ENCODE data around the gene NKAIN2.

The NKAIN2 gene

GRCh38 chr6:123808556-123808955, 4.9 kb downstream of the NKAIN2 start:
- DNase-seq (ENCODE audit: low read depth), result no peak

- no peak for DNase-seq (ENCODE audit: low read depth)
These were observed 6.5 kb downstream of the NKAIN2 start for GRCh38 chr6:123810214-123810613.

- no peak for DNase-seq (ENCODE audit: low read depth)
These were observed 7.3 kb downstream of the NKAIN2 start for GRCh38 chr6:123810948-123811347.

GRCh38 chr6:123811378-123811777, 7.7 kb downstream of the NKAIN2 start:
- DNase-seq (ENCODE audit: low read depth), result no peak

GRCh38 chr6:123812621-123813020, 9.0 kb downstream of the NKAIN2 start:
- no peak for DNase-seq (ENCODE audit: low read depth)

GRCh38 chr6:123821112-123821511, 17.4 kb downstream of the NKAIN2 start:
- no peak for DNase-seq (ENCODE audit: low read depth)

- DNase-seq (ENCODE audit: low read depth), result no peak
These were observed 25.8 kb downstream of the NKAIN2 start for GRCh38 chr6:123829302-123829953.

GRCh38 chr6:123830120-123830519, 26.5 kb downstream of the NKAIN2 start:
- no peak for DNase-seq (ENCODE audit: low read depth)

GRCh38 chr6:123838505-123839234, 35.0 kb downstream of the NKAIN2 start:
- no peak for DNase-seq (ENCODE audit: low read depth)

GRCh38 chr6:123841067-123841896, 37.6 kb downstream of the NKAIN2 start:
- DNase-seq (ENCODE audit: low read depth), result no peak

- DNase-seq (ENCODE audit: low read depth), result no peak
These were observed 40.3 kb downstream of the NKAIN2 start for GRCh38 chr6:123844011-123844410.

- no peak for DNase-seq (ENCODE audit: low read depth)
These were observed 44.7 kb downstream of the NKAIN2 start for GRCh38 chr6:123848347-123848746.

- no peak for DNase-seq (ENCODE audit: low read depth)
These were observed 45.7 kb downstream of the NKAIN2 start for GRCh38 chr6:123849406-123849805.

- DNase-seq (ENCODE audit: low read depth), result no peak
These were observed 46.9 kb downstream of the NKAIN2 start for GRCh38 chr6:123850555-123850954.

- no peak for DNase-seq (ENCODE audit: low read depth)
These were observed 50.5 kb downstream of the NKAIN2 start for GRCh38 chr6:123854201-123854600.

GRCh38 chr6:123855506-123855905, 51.8 kb downstream of the NKAIN2 start:
- no peak for DNase-seq (ENCODE audit: low read depth)

- DNase-seq (ENCODE audit: low read depth), result no peak
These were observed 55.6 kb downstream of the NKAIN2 start for GRCh38 chr6:123859291-123859690.

- DNase-seq (ENCODE audit: low read depth), result no peak
These were observed 65.7 kb downstream of the NKAIN2 start for GRCh38 chr6:123869334-123869733.

GRCh38 chr6:123873974-123874373, 70.3 kb downstream of the NKAIN2 start:
- no peak for DNase-seq (ENCODE audit: low read depth)

GRCh38 chr6:123875784-123876183, 72.1 kb downstream of the NKAIN2 start:
- no peak for DNase-seq (ENCODE audit: low read depth)

GRCh38 chr6:123879749-123880148, 76.1 kb downstream of the NKAIN2 start:
- DNase-seq (ENCODE audit: low read depth), result no peak

GRCh38 chr6:123888771-123889513, 85.3 kb downstream of the NKAIN2 start:
- no peak for DNase-seq (ENCODE audit: low read depth)

Measured in stimulated activated CD8-positive, alpha-beta memory T cell treated with anti-CD3 and anti-CD28 coated beads, Interleukin-4, amount 100 ng/mL, for 24 hours (primary cell).